Dedifferentiated amniotic fluid mesenchymal stem cell (primary cell): ENCODE results near the gene DGKE.

Experiments
- DNase-seq: peaks from one replicate; pipeline ENCODE4 v3.0.0-alpha.2; 2016; ENCODE audit errors: extremely low spot score

The DGKE gene

DNA sequence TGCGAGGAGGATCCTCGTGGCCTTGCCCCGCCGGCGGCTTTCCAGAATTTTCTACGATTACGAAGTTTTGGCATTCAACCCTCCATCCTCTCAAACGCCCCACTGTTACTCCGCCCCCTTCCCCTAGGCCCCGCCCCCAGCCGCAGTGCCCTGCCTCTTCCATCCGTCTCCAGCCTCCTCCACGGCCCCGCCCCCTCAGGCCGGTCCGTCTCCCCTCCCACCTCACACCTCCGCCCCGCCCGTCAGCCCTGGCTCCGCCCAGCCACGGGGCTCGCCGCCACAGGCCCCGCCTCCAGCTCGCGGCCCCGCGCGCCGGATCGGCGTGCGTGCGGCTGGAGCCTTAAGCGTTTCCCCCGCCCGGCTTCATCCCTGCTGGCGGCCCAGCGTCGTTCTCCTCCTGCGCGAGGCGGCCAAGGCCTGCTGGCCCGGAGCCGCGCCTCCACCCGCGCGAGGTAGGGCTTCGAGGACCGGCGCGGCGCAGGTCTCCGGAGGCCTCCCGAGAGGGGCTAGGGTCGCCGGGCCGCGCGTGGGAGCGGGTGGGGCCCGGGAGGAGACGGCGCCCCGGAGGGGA lies at the start of gene DGKE, which contains the start of gene C17orf67:
Gene DGKE (plus strand): TSS at position 343 of the 571 bp plus-strand sequence. CDS start 645 bp downstream, outside the sequence.
Gene C17orf67 (minus strand): TSS at position 112 of the 571 bp plus-strand sequence. CDS start 18,110 bp downstream, outside the sequence.
- DNase-seq: peak; percentile 97

DNA sequence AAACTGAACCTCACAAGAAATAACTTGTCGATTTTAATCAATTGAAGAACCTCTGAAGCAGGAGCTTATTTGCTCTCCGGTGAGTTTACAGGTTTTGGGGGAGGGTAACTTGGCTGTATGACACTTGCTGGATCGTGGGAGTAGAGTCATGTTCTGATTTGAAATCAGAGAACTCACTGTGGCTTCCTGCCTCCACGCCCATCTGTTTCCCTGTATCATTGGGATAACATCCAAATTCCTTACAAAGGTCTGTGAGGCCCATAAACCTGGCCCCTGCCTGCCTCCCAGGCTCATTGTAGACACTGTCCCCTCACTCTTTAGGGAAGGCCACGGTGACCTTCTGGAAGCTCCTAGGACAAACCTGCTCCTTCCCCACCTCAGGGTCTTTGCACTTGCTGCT lies 48.5 kb upstream of the DGKE start:
- DNase-seq: no peak

GRCh38 chr17:56785997-56786680 lies 47.8 kb upstream of the DGKE start:
- no peak for DNase-seq

- DNase-seq: peak; percentile 90
Measured at GRCh38 chr17:56786989-56787482, 46.9 kb upstream of the DGKE start.

DNA sequence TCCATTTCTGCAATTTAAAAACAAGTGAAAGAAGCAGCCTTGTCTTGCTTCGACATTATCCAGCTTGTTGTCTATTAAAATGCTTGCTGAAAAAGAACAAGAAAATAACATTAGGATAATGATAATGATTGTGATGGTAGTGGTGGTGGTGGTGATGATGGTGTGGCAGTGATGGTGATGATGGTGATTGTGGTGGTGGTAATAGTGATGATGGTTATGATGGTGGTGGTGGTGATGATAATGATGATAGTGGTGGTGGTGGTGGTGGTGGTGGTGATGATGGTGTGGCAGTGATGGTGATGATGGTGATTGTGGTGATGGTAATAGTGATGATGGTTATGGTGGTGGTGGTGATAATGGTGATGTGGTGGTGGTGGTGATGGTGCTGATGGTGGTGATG lies 41.7 kb upstream of the DGKE start:
- no peak for DNase-seq

- no peak for DNase-seq
Measured at GRCh38 chr17:56793531-56793930, 40.4 kb upstream of the DGKE start.

GRCh38 chr17:56793957-56794356 lies 40.0 kb upstream of the DGKE start:
- DNase-seq: no peak

DNA sequence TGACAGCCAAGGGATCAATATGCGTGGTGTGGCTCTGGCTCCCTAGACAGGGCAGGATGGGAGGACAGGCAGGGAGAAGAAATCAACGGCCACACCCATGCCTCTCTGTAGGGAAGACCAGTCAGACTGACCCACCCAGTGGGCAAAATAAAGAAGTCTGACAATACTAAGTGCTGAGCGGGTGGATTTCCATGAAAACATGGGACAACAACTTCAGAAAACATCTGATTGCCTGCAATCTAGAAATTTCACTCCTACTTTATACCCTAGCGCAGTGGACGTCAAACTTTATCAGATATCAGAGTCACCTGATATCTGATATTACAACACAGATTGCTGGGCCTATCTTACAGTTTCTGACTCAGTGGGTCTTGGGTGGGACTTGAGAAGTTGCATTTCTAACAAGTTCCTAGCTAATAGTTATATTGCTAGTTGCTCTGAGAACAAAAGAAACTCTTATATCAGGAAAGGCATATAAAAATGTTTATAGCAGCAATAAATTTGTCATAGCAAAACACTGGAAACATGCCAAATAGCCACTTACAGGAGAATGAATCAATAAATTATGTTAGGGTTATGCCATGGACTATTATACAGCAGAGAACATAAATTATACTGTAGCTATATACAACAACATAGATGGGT lies 38.6 kb upstream of the DGKE start:
- no peak for DNase-seq

DNA sequence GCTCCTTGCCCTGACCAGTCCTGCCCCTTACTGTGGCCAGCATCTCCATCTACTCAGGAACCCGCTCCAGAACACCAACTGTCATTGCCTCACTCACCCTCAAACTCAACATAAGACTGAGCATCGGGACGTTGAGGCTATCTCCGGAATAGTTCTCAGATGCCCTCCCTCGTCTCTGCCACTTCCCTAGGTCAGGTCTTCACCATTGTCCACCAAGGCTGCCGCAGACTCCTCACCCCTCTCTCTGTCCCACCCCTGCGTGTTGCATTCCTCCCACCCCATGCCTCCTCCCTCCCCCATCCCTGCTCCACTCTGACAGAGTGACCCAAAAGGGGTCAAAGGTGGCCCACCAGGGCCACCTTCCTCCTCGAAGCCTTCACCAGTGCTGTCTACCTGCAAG lies 37.4 kb upstream of the DGKE start:
- no peak for DNase-seq

DNA sequence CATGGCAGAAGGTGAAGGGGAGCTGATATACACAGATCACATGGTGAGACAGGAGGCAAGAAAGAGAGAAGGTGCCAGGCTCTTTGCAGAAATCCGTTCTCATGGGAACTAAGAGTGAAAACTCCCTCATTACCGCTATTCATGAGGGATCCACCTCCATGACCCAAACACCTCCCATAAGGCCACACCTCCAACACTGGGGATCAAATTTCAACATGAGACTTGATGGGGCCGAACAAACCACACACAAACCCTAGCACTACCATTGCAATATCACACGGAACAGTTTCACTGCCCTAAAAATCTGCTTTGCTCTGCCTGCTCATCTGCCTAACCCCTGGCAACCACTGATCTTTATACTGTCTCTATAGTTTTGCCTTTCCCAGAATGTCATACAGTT lies 35.0 kb upstream of the DGKE start:
- no peak for DNase-seq

DNA sequence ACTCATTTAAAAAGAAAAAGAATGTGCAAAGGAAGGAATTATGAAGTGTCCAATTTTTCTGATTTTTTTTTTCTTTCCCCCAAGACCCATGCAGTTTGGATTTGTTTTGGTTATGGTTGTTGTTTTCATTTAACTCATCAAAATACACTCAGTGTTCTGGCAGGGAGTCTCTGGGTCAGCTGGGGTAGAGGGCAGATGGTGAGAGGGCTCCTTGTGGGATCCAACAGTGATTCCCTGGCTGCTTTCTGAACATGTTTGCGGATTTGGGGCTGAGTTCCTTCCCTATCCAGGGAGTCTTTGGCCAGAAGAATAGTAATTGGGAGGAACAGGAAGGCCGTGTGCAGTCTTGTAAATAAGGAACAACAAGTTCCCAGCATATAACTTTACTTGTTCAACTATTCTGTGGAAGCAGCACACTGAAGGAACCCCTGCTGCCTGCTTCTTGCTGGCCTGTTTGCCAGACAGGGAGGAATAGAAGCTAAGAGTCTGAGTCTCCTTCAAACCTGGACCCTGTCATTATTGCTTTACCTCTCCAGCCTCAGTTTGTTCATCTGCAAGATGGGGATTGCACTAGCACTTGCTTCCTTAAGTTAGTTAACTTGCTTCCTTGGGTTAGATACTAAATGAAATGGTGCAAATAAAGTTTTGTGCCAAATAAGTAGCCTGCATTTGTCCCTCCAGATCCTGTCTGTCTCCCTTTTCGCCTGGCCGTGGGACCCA lies 32.3 kb upstream of the DGKE start:
- no peak for DNase-seq

- no peak for DNase-seq
Measured at GRCh38 chr17:56803071-56803470, 30.9 kb upstream of the DGKE start.

DNA sequence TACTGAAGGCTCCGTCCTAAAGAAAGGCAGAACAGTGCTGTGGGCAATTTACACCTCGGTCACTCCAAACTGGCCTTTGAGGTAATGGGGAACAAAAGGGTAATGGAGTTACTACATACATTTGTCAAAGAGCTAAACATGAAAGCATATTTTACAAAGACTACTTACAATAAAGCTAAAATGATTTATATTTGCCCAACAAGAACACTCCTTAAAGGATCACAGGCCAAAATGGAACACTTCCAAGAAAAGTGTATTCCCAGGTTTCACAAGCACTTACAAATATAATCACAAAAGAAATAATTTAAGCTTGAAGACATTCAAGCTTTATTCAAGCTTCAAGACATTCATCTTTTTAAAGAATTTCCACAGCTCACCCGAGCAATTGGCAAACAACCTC lies 29.5 kb upstream of the DGKE start:
- no peak for DNase-seq

DNA sequence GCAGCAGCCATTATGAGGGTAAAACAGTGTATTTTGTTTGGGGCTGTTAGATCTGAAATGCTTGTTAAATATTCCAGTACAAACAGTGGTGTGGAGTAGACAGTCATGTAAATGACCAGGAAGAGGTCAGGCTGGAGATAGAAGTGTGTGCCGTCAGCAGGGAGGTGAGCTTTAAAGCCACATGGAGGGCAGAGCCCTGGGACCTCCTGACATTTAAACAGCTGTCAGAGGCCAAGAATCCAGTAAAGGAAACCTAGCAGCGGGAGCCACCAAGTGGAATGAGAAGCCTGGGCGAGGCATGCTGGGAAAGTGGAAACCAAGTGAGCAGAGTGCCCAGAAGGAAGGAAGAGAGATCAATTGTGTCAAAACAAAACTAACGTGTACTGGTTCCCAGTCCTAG lies 27.0 kb upstream of the DGKE start:
- DNase-seq: no peak

GRCh38 chr17:56807723-56808122 lies 26.2 kb upstream of the DGKE start:
- DNase-seq: no peak

DNA sequence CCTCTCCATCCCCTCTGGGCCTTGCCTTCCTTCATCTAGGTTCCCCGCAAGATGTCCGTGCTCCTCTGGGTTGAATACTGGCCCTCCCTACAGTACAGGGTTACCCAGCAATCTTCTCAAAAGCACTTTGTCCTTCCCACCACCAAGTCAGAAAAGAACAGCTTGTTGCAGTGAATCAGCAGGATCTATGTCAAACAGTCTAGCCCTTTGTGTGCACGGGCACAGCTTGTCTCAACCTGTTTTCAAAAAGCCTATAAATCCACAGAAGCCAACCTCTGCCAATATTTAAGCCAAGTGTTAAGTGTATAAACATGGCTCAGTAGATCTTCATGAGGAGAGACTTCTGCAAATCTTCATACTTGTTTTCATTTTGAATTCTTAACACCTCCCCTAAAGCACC lies 25.4 kb upstream of the DGKE start:
- DNase-seq: no peak

GRCh38 chr17:56809106-56809819 lies 24.7 kb upstream of the DGKE start:
- no peak for DNase-seq

DNA sequence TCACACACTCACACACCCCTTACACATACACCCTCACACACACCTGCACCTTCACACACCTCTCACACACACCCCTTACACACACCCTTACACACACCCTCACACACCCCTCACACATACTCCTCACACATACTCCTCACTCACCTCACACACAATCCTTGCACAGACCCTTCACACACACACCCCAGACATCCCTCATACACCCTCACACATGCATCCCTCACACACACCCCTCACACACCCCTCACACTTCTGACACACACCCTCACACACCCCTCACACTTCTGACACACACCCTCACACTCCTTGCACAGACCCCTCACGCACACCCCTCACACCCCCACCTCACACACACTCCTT lies 24.2 kb upstream of the DGKE start:
- DNase-seq: no peak

GRCh38 chr17:56810343-56810742 lies 23.6 kb upstream of the DGKE start:
- DNase-seq: no peak

DNA sequence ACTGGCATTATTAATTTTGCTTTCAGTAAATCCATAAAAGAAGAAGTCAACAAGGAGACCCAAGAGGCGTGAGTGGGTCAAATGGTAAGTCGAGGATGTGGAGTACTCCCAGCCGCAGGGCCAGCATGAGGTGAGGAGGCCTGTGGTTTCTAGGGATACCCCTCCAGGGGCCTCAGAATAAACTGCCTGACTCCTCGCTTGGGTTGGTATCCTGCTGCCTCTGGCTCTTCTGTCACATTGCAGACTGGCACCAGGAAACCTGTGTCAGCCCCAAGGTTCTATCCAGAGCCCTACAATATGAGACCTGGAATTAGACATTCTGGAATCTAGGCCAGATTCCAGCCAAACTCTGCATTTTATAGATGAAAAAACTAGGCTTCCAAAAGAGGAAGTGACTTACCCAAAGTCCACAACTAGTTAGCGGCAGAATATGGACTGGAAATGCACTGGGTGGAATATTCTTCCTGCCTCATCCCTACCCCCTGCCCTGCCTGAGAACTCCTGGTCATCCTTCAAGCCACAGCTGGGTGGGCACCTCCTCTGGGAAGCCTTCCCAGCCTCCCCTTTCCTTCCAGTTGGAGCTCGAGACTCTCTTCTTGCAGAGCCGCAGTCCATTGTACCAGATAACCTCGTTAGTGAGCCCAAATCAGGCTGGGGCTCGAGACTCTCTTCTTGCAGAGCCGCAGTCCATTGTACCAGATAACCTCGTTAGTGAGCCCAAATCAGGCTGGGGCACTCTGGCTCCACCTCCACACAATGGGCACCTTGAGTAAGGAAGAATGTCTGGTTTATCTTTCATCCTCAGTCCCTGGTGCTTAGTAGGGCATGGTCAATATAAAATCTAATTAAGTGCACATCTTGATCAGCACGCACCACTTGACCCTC lies 22.8 kb upstream of the DGKE start:
- DNase-seq: no peak

DNA sequence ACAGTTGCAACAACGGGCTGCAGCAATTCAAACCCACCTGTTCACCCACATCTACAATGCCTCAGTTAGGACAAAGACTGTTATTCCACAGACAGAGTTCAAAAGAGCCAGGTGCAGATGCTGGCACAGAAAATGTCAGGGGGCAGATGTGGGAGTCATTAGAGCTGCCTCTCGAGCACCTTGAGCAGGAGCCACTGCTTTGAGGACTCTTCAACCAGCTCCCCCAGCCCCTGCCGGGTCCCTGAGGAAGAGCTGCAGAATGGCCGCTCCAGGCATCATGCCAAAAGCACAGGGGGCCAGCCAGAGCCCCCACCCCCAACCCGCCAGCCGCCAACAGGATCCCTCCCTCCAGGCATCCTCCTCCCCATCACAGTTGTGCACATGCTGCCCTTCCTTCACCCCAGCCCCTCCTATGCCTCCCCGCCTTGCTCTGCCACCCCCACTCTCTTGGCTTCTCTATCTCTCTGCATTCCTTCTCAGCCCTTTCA lies 21.0 kb upstream of the DGKE start:
- no peak for DNase-seq
